Activated naive CD8-positive, alpha-beta T cell treated with anti-CD3 and anti-CD28 coated beads, Interleukin-2, amount 10 ng/mL, durations not matched to agents 7 days and 5 days (primary cell): ENCODE results near the gene TNS3. TPM values are rescaled to one million over a fixed set of nuclear protein-coding genes. Genes with fewer than 3 reads are reported as not detected.

ENCODE experiments used
- ATAC-seq: fragments of 150-1000 bp; cut with Tn5 transposase; one replicate; pipeline ENCODE4 v1.10.0; 2021; ENCODE audit warnings: low read depth, moderate library complexity
- POLR2A ChIA-PET: fragments of 350-600 bp; sonication (Branson Sonifier 250); formaldehyde crosslinking; loops from one replicate; lab custom pipeline; 2021; ENCODE audit warnings: antibody characterized with exemption; lab: Charles Lee
- DNase-seq: peaks from one replicate; pipeline ENCODE4 v3.0.0; 2021
- H3K27ac Mint-ChIP-seq: one replicate; pipeline ENCODE4 v1.8.0; 2022; ENCODE audit warnings: mild to moderate bottlenecking, mixed read lengths
- H3K27me3 Mint-ChIP-seq: one replicate; pipeline ENCODE4 v1.8.0; 2022; ENCODE audit warnings: mild to moderate bottlenecking, moderate library complexity, mixed read lengths
- H3K36me3 Mint-ChIP-seq: one replicate; pipeline ENCODE4 v1.8.0; 2021; ENCODE audit warnings: mild to moderate bottlenecking, mixed read lengths
- H3K4me1 Mint-ChIP-seq: one replicate; pipeline ENCODE4 v1.8.0; 2021; ENCODE audit warnings: mixed read lengths
- H3K4me3 Mint-ChIP-seq: one replicate; pipeline ENCODE4 v1.8.0; 2022; ENCODE audit warnings: mild to moderate bottlenecking, moderate library complexity, mixed read lengths
- H3K9me3 Mint-ChIP-seq: one replicate; pipeline ENCODE4 v1.8.0; 2021; ENCODE audit warnings: mixed read lengths
- total RNA-seq, 2 experiments: library from RNA; stranded (reverse); gene quantifications; one replicate each; pipeline ENCODE4 v1.2.3, GENCODE V29; 2021

The TNS3 gene
- total RNA-seq, 2 experiments from 2014 or later = 1.1 to 2.0 TPM

DNA sequence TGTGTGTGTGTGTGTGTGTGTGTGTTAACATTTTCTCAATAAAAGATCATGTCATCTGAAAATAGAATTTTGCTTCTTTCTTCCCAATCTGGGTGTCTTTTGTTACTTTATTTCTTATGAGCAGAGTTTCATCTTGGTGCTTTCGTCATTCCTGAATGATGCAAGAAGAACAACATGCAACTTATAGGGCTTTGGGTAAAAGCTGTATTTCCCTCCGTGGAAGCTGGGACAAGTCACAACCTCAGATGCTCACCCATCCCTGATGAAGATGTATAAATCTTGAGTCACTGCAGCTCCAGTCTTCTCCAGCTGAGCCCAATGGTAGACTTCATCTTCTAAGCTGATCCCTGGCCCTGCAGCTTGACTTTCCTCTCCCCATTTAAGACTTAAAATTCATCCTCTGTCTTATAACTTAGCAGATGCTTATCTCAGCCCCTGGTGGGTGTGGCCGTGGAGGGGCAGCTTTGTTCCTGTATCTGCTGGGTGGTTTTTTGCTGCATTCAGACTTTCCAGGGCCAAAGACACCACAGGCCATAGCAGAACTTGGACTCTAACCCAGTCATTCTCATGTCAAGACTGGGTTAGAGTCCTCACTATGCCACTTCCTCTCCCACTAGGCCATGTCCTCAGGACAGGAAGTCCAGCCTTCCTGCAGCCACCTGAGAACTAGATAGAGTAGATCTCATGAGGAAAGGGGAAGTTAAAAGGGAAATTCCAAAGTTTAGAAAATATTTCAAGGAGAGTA is 356.4 kb downstream of the TNS3 start:
- Mint-ChIP-seq H3K9me3 (no peaks in the 10 kb centered on the region), H3K27ac (no peak overlapping the region), H3K4me3 (no peak overlapping the region), H3K36me3 (no peaks in the 10 kb centered on the region), H3K4me1 (peaks cover 5% of the 10 kb centered on the region), H3K27me3 (peaks cover 12% of the 10 kb centered on the region)
- DNase-seq = no peak
- ATAC-seq = no peak
- POLR2A ChIA-PET = no interaction called here
